Karpas-422 (cell line): Measurements from ENCODE around the gene WNT9B. TPM values are rescaled to one million over a fixed set of nuclear protein-coding genes. Genes with fewer than 3 reads are reported as not detected.
A peak's percentile ranks its signal among the peaks of the same experiment; 100 is the strongest.
"Not testable (repeated sequence)": the region's sequence is repeated elsewhere in the genome, so short reads cannot be mapped to it uniquely, and the experiment has no call there.

Experiments used
- DNase-seq: peaks from one replicate; pipeline ENCODE4 v3.0.0-alpha.2; 2015
- H2AFZ ChIP-seq: fragments of 200-600 bp; sonication (generic); 2 replicates; pipeline ENCODE4 v1.6.1; 2014; ENCODE audit warnings: antibody characterized with exemption, low read length, mixed read lengths
- H3K27ac ChIP-seq: fragments of 200-600 bp; sonication (generic); 2 replicates; pipeline ENCODE4 v1.5.1; 2014; ENCODE audit warnings: mild to moderate bottlenecking, low read length, moderate library complexity
- H3K27me3 ChIP-seq: fragments of 200-600 bp; sonication (generic); 2 replicates; pipeline ENCODE4 v1.6.1; 2014; ENCODE audit warnings: low read length, mixed read lengths
- H3K36me3 ChIP-seq: fragments of 200-600 bp; sonication (generic); 2 replicates; pipeline ENCODE4 v1.6.1; 2014; ENCODE audit warnings: low read length, mixed read lengths; ENCODE audit not compliant: insufficient read depth
- H3K4me1 ChIP-seq: fragments of 200-600 bp; sonication (generic); 2 replicates; pipeline ENCODE4 v1.6.1; 2014; ENCODE audit warnings: mild to moderate bottlenecking, low read length, mixed read lengths
- H3K4me2 ChIP-seq: fragments of 200-600 bp; sonication (generic); 2 replicates; pipeline ENCODE4 v1.6.1; 2014; ENCODE audit warnings: low read length, low read depth, mild to moderate bottlenecking; ENCODE audit not compliant: poor library complexity, severe bottlenecking
- H3K4me3 ChIP-seq: fragments of 200-600 bp; sonication (generic); 2 replicates; pipeline ENCODE4 v1.5.1; 2014; ENCODE audit warnings: mild to moderate bottlenecking, antibody characterized with exemption, low read length, mixed read lengths
- H3K79me2 ChIP-seq: fragments of 200-600 bp; sonication (generic); 2 replicates; pipeline ENCODE4 v1.6.1; 2014; ENCODE audit warnings: mild to moderate bottlenecking, low read length, mixed read lengths
- H3K9ac ChIP-seq: fragments of 200-600 bp; sonication (generic); 2 replicates; pipeline ENCODE4 v1.6.0; 2014; ENCODE audit warnings: low read length
- H3K9me2 ChIP-seq: fragments of 200-600 bp; sonication (generic), shearing (Covaris generic); replicated peaks from 2 replicates; pipeline ENCODE4 v1.6.0; 2014; ENCODE audit warnings: mild to moderate bottlenecking, low read length, moderate library complexity; ENCODE audit not compliant: insufficient read depth
- H3K9me3 ChIP-seq: fragments of 300-700, 200-600 bp; sonication (generic); 2 replicates; pipeline ENCODE4 v1.6.1; 2014; ENCODE audit warnings: low read length, mixed read lengths
- H4K20me1 ChIP-seq: fragments of 200-600 bp; sonication (generic); 2 replicates; pipeline ENCODE4 v1.6.1; 2014; ENCODE audit warnings: mild to moderate bottlenecking, antibody characterized with exemption, low read length, low read depth; ENCODE audit not compliant: insufficient read depth
- total RNA-seq: library from RNA; depleted of rRNA; stranded (reverse); fragments of >200 nt; shearing (Covaris generic); gene quantifications from 2 replicates; pipeline ENCODE4 v1.2.3, GENCODE V29; 2014; ENCODE audit warnings: low replicate concordance

WNT9B gene
- total RNA-seq, 1 experiment from 2014 or later, result not detected

- H4K20me1 ChIP-seq, result peaks cover 15% of the 10 kb centered on the region; the same call in 1 of the 2 replicates
- peaks cover 40% of the 10 kb centered on the region for H3K79me2 ChIP-seq
- not testable (repeated sequence) for H2AFZ ChIP-seq, H3K27me3 ChIP-seq, H3K4me3 ChIP-seq, DNase-seq, H3K9me3 ChIP-seq, H3K27ac ChIP-seq, H3K36me3 ChIP-seq, H3K9me2 ChIP-seq, H3K9ac ChIP-seq
- peak overlapping the region; percentile 91 for H3K4me2 ChIP-seq
- H3K4me1 ChIP-seq, result peaks cover 14% of the 10 kb centered on the region
Measured at GRCh38 chr17:46921962-46922361, 70.6 kb downstream of the WNT9B start.

GRCh38 chr17:46922487-46922803 lies 71.1 kb downstream of the WNT9B start:
- peak overlapping the region; percentile 78 for H3K27ac ChIP-seq
- peak overlapping the region; percentile 83 for H3K9ac ChIP-seq
- H3K4me3 ChIP-seq, result peak overlapping the region; percentile 88
- H3K4me2 ChIP-seq, result peak overlapping the region; percentile 91
- H3K9me3 ChIP-seq, result no peaks in the 10 kb centered on the region
- no peaks in the 10 kb centered on the region for H3K9me2 ChIP-seq
- DNase-seq, result no peak
- no peaks in the 10 kb centered on the region for H3K36me3 ChIP-seq
- H3K79me2 ChIP-seq, result peaks cover 45% of the 10 kb centered on the region
- peaks cover 15% of the 10 kb centered on the region; the same call in 1 of the 2 replicates for H4K20me1 ChIP-seq
- no peaks in the 10 kb centered on the region for H3K27me3 ChIP-seq
- peak overlapping the region; percentile 95 for H2AFZ ChIP-seq
- H3K4me1 ChIP-seq, result peaks cover 14% of the 10 kb centered on the region

DNA sequence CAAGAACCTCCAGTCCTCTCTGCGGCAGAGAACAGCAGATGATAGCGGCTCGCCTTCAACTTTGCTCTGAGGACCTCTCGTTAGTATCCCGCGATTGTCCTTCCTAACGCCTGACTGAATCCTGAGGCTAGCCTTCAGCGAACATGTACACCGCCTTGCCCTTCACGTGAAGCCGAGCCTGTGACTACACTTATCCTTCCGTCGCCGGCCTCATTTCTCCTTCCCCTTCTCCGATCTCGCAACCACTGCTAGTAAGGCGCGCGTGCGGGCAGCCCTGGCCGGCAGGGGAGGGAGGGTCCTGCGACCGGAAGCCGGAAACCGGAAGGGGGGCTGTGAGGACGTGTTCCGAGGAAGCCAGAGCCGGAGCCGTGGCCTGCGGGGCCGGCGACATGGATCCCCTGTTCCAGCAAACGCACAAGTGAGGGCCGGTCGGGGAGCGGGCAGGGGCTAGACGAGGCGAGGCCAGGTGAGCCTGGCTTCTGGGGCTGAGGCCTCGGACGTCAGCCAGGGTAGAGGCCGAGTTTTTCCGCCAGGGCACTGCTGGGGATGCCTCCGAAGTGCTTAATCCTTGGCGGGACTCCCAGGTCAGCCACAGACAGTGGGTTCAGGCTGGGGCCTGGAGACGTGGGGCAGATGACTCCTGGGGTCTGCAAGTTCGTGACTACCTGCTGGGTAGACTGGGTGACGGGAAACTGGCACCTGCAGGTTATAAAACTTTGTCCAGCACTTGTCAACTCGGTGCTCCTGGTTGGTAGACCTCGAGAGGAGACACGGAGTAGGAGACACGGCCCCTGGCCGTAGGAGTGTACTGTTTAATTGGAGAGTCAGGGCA lies 71.6 kb downstream of the WNT9B start, which contains the start of gene GOSR2:
Gene GOSR2, plus strand, starts transcription at position 357 of the 832 bp plus-strand sequence. Its CDS starts 33 bp downstream, at position 390.
- H4K20me1 ChIP-seq, result peaks cover 15% of the 10 kb centered on the region; the same call in 1 of the 2 replicates
- H3K9ac ChIP-seq, result peak within 1 kb of the TSS; percentile 83
- peak within 1 kb of the TSS; percentile 78 for H3K27ac ChIP-seq
- peak within 1 kb of the TSS; percentile 95 for H2AFZ ChIP-seq
- peak within 1 kb of the TSS; percentile 91 for H3K4me2 ChIP-seq
- peak; percentile 96 for DNase-seq
- H3K4me1 ChIP-seq, result peaks cover 14% of the 10 kb centered on the region
- H3K79me2 ChIP-seq, result peaks cover 50% of the 10 kb centered on the region
- H3K9me3 ChIP-seq, result no peaks in the 10 kb centered on the region
- H3K27me3 ChIP-seq, result no peaks in the 10 kb centered on the region
- H3K9me2 ChIP-seq, result no peaks in the 10 kb centered on the region
- H3K36me3 ChIP-seq, result no peaks in the 10 kb centered on the region
- peak within 1 kb of the TSS; percentile 88 for H3K4me3 ChIP-seq

DNA sequence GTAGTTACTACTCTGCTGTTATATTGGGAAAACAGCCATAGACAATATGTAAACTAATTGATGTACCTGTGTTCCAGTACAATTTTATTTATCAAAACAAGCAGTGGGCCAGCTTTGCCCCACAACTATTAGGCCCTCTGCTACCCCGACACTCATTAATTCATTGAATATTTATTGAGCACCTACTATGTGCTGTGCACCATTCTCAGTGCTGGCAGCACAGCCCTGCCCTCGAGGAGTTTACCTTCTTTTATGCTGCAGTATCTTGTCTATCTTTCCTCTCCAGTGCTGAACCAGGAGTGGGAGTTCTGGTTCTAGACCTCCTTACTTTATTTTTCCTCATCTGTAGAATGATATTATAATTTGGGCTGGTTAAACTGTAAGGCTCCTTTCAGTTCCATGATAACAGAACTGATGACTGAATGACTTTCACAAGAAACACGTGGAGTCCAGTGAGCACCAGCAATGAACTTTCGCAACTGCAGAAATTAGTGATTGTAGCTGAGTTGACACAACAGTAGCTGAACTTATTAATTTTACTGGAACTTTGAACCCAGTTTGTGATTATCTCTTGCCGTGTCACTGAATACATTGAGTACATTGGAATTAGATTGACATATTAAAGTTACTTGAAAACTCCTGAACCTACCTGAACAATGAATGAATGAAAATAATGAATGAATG lies 73.9 kb downstream of the WNT9B start:
- Histone ChIP-seq H3K9me2 (no peaks in the 10 kb centered on the region), H3K27ac (no peak overlapping the region), H4K20me1 (peaks cover 29% of the 10 kb centered on the region), H3K4me2 (peak overlapping the region; percentile 91), H3K27me3 (no peaks in the 10 kb centered on the region), H3K4me3 (no peak overlapping the region), H3K9me3 (no peaks in the 10 kb centered on the region), H3K4me1 (peaks cover 14% of the 10 kb centered on the region), H2AFZ (no peak overlapping the region), H3K79me2 (peaks cover 73% of the 10 kb centered on the region), H3K9ac (no peak overlapping the region), H3K36me3 (peaks cover 4% of the 10 kb centered on the region; the same call in 1 of the 2 replicates)
- no peak for DNase-seq

- Histone ChIP-seq H3K9ac (no peak overlapping the region), H3K27me3 (no peaks in the 10 kb centered on the region), H3K4me2 (no peak overlapping the region), H3K9me2 (no peaks in the 10 kb centered on the region), H3K27ac (no peak overlapping the region), H3K36me3 (peaks cover 23% of the 10 kb centered on the region; the same call in 1 of the 2 replicates), H3K4me3 (no peak overlapping the region), H4K20me1 (peaks cover 24% of the 10 kb centered on the region), H2AFZ (no peak overlapping the region), H3K9me3 (no peaks in the 10 kb centered on the region), H3K4me1 (peaks cover 14% of the 10 kb centered on the region), H3K79me2 (peaks cover 66% of the 10 kb centered on the region)
- DNase-seq, result no peak
Measured at GRCh38 chr17:46928467-46929261, 77.3 kb downstream of the WNT9B start.

GRCh38 chr17:46929413-46929812 lies 78.0 kb downstream of the WNT9B start:
- H3K4me3 ChIP-seq, result no peak overlapping the region
- no peaks in the 10 kb centered on the region for H3K27me3 ChIP-seq
- H3K9ac ChIP-seq, result no peak overlapping the region
- H4K20me1 ChIP-seq, result peaks cover 24% of the 10 kb centered on the region
- no peaks in the 10 kb centered on the region for H3K9me2 ChIP-seq
- no peaks in the 10 kb centered on the region for H3K9me3 ChIP-seq
- no peak overlapping the region for H3K27ac ChIP-seq
- H3K79me2 ChIP-seq, result peaks cover 59% of the 10 kb centered on the region
- H3K4me2 ChIP-seq, result no peak overlapping the region
- peaks cover 30% of the 10 kb centered on the region; the same call in 1 of the 2 replicates for H3K36me3 ChIP-seq
- DNase-seq, result no peak
- peaks cover 8% of the 10 kb centered on the region for H3K4me1 ChIP-seq
- H2AFZ ChIP-seq, result no peak overlapping the region

DNA sequence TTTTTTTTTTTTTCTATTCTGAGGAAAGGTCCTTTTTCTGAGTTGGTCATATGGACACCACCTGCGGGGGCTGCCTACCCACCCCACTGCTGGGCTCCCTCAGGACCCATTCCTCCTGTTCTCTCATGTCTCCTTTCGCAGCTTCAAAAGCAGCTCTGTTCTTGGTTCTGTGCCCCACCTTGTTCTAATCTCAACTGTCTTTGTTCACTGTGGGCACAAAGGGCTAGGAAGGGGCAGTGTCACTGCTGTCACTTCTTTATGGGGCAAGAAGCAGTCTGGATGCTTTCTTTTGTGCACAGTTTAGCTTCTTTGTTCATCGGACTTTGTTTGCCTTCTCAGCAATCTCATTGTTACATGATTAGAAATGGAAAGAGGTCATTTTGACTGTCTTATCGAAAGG lies 78.7 kb downstream of the WNT9B start:
- H3K79me2 ChIP-seq, result peaks cover 52% of the 10 kb centered on the region
- DNase-seq, result no peak
- no peak overlapping the region for H3K9ac ChIP-seq
- H3K4me2 ChIP-seq, result no peak overlapping the region
- H4K20me1 ChIP-seq, result peaks cover 24% of the 10 kb centered on the region
- H2AFZ ChIP-seq, result no peak overlapping the region
- H3K36me3 ChIP-seq, result peaks cover 37% of the 10 kb centered on the region; the same call in 1 of the 2 replicates
- H3K9me3 ChIP-seq, result no peaks in the 10 kb centered on the region
- no peak overlapping the region for H3K4me3 ChIP-seq
- no peak overlapping the region for H3K27ac ChIP-seq
- H3K27me3 ChIP-seq, result no peaks in the 10 kb centered on the region
- 0 out of 2 replicates have a peak, but pooled peaks cover 2% of the 10 kb centered on the region for H3K4me1 ChIP-seq
- H3K9me2 ChIP-seq, result no peaks in the 10 kb centered on the region
